Activated CD8-positive, alpha-beta T cell treated with anti-CD3 and anti-CD28 coated beads for 36 hours (primary cell): ENCODE results near the gene PMS2. TPM values are rescaled to one million over a fixed set of nuclear protein-coding genes. Genes with fewer than 3 reads are reported as not detected.

ENCODE experiments used
- ATAC-seq: fragments of 200-7000 bp; cut with Tn5 transposase; one replicate; pipeline ENCODE4 v1.10.0; 2021; ENCODE audit warnings: mild to moderate bottlenecking, moderate library complexity
- CTCF ChIA-PET: fragments of 350-600 bp; sonication (Branson Sonifier 250); formaldehyde crosslinking; loops from one replicate; lab custom pipeline; 2021; ENCODE audit warnings: antibody characterized with exemption; lab: Charles Lee
- POLR2A ChIA-PET: fragments of 350-600 bp; sonication (Branson Sonifier 250); formaldehyde crosslinking; loops from one replicate; lab custom pipeline; 2021; ENCODE audit warnings: antibody characterized with exemption; lab: Charles Lee
- DNase-seq: peaks from one replicate; pipeline ENCODE4 v3.0.0-alpha.2; 2020
- H3K27ac Mint-ChIP-seq: one replicate; pipeline ENCODE4 v1.8.0; 2021; ENCODE audit warnings: mild to moderate bottlenecking, mixed read lengths
- H3K27me3 Mint-ChIP-seq: one replicate; pipeline ENCODE4 v1.8.0; 2021; ENCODE audit warnings: mixed read lengths
- H3K36me3 Mint-ChIP-seq: one replicate; pipeline ENCODE4 v1.8.0; 2021; ENCODE audit warnings: low read depth, mixed read lengths
- H3K4me1 Mint-ChIP-seq: one replicate; pipeline ENCODE4 v1.8.0; 2021; ENCODE audit warnings: low read depth, mixed read lengths
- H3K4me3 Mint-ChIP-seq: one replicate; pipeline ENCODE4 v1.8.0; 2021; ENCODE audit warnings: mild to moderate bottlenecking, moderate library complexity, mixed read lengths
- H3K9me3 Mint-ChIP-seq: one replicate; pipeline ENCODE4 v1.8.0; 2021; ENCODE audit warnings: mixed read lengths
- intact Hi-C: fragments of 100-400 bp; cut with micrococcal nuclease; formaldehyde crosslinking; loops from one replicate; pipeline ENCODE4 v1.10.0; 2022
- total RNA-seq, 2 experiments: library from RNA; stranded (reverse); gene quantifications; one replicate each; pipeline ENCODE4 v1.2.3, GENCODE V29; 2021
- TF ChIP-seq, protein P1 (sequence below): fragments of 200-600 bp; IDR thresholded peaks from one replicate; pipeline ENCODE4 v1.8.0; 2022; ENCODE audit warnings: antibody characterized with exemption, mild to moderate bottlenecking

Gene PMS2
- total RNA-seq, 2 experiments from 2014 or later: 20.5 to 22.8 TPM

DNA sequence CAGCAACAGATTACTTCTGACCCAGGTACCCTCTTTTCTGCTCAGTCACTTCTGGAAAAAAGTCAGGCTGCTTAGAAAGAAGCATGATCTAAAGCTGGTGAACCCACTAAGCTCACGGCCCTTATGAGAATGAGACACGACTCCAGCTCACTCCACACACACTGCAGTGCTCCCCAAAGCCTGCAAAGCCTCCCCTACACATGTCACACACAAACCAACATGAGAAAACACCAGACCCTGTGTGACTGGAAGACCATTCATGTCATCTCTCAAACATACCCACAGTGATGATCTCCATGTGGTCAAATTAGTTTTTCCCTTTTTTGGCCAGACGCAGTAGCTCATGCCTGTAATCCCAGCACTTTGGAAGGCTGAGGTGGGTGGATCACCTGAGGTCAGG is 22.7 kb upstream of the PMS2 start:
- Mint-ChIP-seq H3K4me1 (peaks cover 19% of the 10 kb centered on the region), H3K27ac (peak overlapping the region; percentile 19), H3K4me3 (no peak overlapping the region), H3K9me3 (no peaks in the 10 kb centered on the region), H3K36me3 (peaks cover 52% of the 10 kb centered on the region), H3K27me3 (no peaks in the 10 kb centered on the region)
- ChIA-PET POLR2A (no interaction called here), CTCF (interaction anchor here (1.5 kb wide), 1 partner anchor 35 kb away, joined by 3 read pairs; no protein-coding TSS in a partner anchor)
- TF ChIP-seq, protein P1, sequence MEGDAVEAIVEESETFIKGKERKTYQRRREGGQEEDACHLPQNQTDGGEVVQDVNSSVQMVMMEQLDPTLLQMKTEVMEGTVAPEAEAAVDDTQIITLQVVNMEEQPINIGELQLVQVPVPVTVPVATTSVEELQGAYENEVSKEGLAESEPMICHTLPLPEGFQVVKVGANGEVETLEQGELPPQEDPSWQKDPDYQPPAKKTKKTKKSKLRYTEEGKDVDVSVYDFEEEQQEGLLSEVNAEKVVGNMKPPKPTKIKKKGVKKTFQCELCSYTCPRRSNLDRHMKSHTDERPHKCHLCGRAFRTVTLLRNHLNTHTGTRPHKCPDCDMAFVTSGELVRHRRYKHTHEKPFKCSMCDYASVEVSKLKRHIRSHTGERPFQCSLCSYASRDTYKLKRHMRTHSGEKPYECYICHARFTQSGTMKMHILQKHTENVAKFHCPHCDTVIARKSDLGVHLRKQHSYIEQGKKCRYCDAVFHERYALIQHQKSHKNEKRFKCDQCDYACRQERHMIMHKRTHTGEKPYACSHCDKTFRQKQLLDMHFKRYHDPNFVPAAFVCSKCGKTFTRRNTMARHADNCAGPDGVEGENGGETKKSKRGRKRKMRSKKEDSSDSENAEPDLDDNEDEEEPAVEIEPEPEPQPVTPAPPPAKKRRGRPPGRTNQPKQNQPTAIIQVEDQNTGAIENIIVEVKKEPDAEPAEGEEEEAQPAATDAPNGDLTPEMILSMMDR: no peak
- no peak for DNase-seq
- intact Hi-C loops: no loop called here
- no peak for ATAC-seq

DNA sequence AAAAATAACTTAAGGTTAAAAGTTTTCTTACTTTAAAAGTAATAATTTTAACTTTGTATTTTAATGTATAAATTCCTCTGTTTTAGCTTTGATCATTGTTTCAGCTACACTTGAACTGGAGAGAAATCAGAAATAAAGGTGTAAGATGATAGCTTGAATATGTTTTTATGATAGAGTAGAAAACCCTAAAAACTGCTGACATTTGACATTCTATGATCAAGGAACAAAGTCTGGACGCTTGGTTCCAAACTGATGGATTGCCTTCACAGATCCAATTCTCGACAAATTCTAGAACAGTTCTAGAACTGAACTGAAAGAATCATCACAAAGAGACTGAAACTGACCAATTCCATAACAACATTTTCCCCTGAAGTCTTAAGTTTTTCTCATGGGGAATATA is 22.1 kb upstream of the PMS2 start, which contains the start of gene ANKRD61:
TSS of gene ANKRD61 (plus strand) at position 389 of the 400 bp plus-strand sequence. CDS start at position 389, 0 bp downstream.
- CTCF ChIA-PET: interaction anchor here (1.5 kb wide), 1 partner anchor 35 kb away, joined by 3 read pairs; no protein-coding TSS in a partner anchor
- no peaks in the 10 kb centered on the region for H3K27me3 Mint-ChIP-seq
- DNase-seq: no peak
- TF ChIP-seq, protein P1: no peak
- H3K4me1 Mint-ChIP-seq: peaks cover 25% of the 10 kb centered on the region
- H3K36me3 Mint-ChIP-seq: peaks cover 54% of the 10 kb centered on the region
- peak within 1 kb of the TSS; percentile 19 for H3K27ac Mint-ChIP-seq
- H3K9me3 Mint-ChIP-seq: no peaks in the 10 kb centered on the region
- H3K4me3 Mint-ChIP-seq: no peak within 1 kb of the TSS
- no peak for ATAC-seq
- POLR2A ChIA-PET: interaction anchor here (0.7 to 0.8 kb wide), 2 partner anchors 10 to 412 kb away, joined by 3 read pairs; no protein-coding TSS in a partner anchor
- intact Hi-C loops: no loop called here

DNA sequence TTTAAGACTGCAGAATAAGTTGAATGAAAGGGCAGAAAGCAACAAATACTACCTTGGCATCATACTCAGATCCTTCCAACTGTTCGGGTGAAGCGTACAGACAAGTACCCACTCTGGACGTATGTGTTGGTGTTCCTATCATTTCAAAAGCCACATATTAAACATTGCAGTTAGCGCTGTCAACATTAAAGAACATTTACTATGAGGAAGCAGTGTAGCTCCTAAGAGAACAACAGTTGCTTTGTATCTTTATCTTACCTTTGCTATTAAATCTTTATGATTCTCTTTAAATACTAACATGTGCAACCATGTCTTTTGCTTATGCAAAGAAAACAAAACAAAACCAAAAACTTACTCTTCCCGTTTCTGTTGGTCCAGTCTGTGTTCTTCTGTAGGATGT is 19.7 kb upstream of the PMS2 start:
- ChIA-PET POLR2A (interaction anchor here (0.9 kb wide), 1 partner anchor 32 kb away, joined by 3 read pairs; no protein-coding TSS in a partner anchor), CTCF (no interaction called here)
- no peak overlapping the region for H3K27ac Mint-ChIP-seq
- peaks cover 28% of the 10 kb centered on the region for H3K4me1 Mint-ChIP-seq
- peaks cover 50% of the 10 kb centered on the region for H3K36me3 Mint-ChIP-seq
- H3K4me3 Mint-ChIP-seq: no peak overlapping the region
- ATAC-seq (no peak), DNase-seq (no peak)
- H3K9me3 Mint-ChIP-seq: no peaks in the 10 kb centered on the region
- TF ChIP-seq, protein P1: no peak
- no peaks in the 10 kb centered on the region for H3K27me3 Mint-ChIP-seq
- intact Hi-C loops: no loop called here

DNA sequence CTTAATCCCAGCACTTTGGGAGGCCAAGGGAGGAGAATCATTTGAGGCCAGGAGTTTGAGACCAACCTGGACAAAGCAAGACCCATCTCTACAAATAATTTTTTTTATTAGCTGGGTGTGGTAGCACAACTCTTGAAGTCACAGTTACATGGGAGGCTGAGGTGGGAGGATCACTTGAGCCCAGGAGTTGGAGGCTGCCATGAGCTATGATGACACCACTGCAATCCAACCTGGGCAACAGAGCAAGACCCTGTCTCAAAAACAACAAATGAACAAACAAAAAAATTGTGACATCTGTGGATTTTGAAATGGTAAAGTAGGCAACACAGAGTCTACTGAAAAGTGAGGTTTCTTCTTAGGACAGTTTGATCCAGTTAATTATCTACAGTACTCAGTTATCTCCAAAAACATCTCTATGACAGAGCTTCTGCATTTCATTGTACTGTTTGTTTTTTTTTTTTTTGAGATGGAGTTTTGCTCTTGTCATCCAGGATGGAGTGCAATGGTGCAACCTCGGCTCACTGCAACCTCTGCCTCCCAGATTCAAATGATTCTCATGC is 19.0 kb upstream of the PMS2 start:
- TF ChIP-seq, protein P1: no peak
- Mint-ChIP-seq H3K4me1 (peaks cover 28% of the 10 kb centered on the region), H3K27me3 (no peaks in the 10 kb centered on the region), H3K9me3 (no peaks in the 10 kb centered on the region), H3K36me3 (peaks cover 57% of the 10 kb centered on the region), H3K4me3 (no peak overlapping the region), H3K27ac (no peak overlapping the region)
- POLR2A ChIA-PET: interaction anchor here (0.9 to 1.7 kb wide), 5 partner anchors 9 to 33 kb away, joined by 3 to 4 read pairs (median 3); no protein-coding TSS in a partner anchor
- intact Hi-C loops: no loop called here
- CTCF ChIA-PET: interaction anchor here (0.9 to 1.4 kb wide), 2 partner anchors 12 to 32 kb away, joined by 3 to 4 read pairs; no protein-coding TSS in a partner anchor
- DNase-seq: no peak
- ATAC-seq: no peak

DNA sequence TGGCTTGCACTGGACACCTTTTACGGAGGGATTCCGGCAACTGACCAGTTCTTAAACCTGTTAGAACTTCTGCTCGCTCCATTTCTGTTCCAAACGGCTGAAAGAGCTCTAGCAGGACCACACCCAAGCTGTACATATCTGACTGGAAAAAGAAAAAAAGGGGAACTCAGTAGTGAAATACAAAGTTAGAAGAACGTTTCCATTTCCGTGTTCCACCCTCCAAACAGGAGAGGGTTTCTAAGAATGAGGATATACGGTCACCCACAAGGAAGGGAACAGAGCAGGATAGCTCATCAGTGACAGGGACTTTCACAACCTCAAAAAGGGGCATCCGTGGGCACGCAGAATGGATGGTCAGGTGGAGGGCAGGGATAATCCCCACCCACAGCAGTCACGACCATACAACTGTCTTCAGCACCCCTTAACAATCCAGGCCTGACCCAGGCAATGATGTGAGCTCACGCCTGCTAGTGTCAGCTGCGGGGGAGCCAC is 18.0 kb upstream of the PMS2 start:
- Mint-ChIP-seq H3K27ac (peak overlapping the region; percentile 82), H3K4me3 (no peak overlapping the region), H3K36me3 (peaks cover 62% of the 10 kb centered on the region), H3K27me3 (no peaks in the 10 kb centered on the region), H3K4me1 (peaks cover 21% of the 10 kb centered on the region), H3K9me3 (no peaks in the 10 kb centered on the region)
- intact Hi-C loops: no loop called here
- DNase-seq: peak; percentile 22
- ChIA-PET CTCF (interaction anchor here (0.9 to 1.4 kb wide), 5 partner anchors 11 to 296 kb away, joined by 3 to 7 read pairs (median 4); no protein-coding TSS in a partner anchor), POLR2A (interaction anchor here (0.6 to 1.7 kb wide), 9 partner anchors 10 to 598 kb away, joined by 3 to 5 read pairs (median 4); partner anchors contain the start of genes AIMP2 and PMS2)
- TF ChIP-seq, protein P1: no peak
- ATAC-seq: no peak
